GM06990 (cell line): Measurements from ENCODE around the gene CDC42EP3.

Source experiments
- DNase-seq: peaks from one replicate; pipeline ENCODE4 v3.0.0-alpha.2; 2011; ENCODE audit not compliant: insufficient read length; ENCODE audit errors: extremely low read depth
- H3K27me3 ChIP-seq: replicated peaks from 2 replicates; pipeline ENCODE4 v1.6.0; 2011; ENCODE audit warnings: low read length; ENCODE audit not compliant: control insufficient read depth, insufficient read depth
- H3K36me3 ChIP-seq: 2 replicates; pipeline ENCODE4 v1.5.1; 2011; ENCODE audit warnings: low read length; ENCODE audit not compliant: control insufficient read depth, insufficient read depth
- H3K4me3 ChIP-seq: replicated peaks from 2 replicates; pipeline ENCODE4 v1.5.1; 2011; ENCODE audit warnings: low read depth, mild to moderate bottlenecking, control low read depth, low read length
- CTCF ChIP-seq: IDR thresholded peaks from 2 replicates; pipeline ENCODE4 v1.5.1; 2011; ENCODE audit warnings: low read length, control low read depth, mild to moderate bottlenecking, inconsistent platforms; ENCODE audit not compliant: insufficient read depth, poor library complexity, severe bottlenecking

CDC42EP3 gene

DNA sequence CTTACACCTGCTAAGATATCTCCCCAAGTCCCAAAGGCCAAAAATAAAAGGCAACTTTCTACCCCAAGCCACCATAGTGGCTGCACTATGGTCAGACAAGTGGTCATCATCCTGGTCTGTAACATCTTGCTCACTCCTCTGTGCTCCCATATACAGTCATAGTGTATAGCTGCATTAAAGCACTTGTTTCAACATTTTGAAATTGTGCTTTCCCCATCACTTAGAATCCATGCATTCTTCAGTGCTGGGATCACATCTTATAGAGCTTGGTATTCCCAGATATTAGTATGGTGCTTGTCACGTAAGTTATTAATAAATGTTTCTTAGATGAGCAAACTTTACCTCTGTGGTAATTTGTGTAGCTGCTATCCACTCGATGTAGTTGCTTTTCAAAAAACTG is 40.4 kb upstream of the CDC42EP3 start:
- H3K4me3 ChIP-seq, result no peak overlapping the region
- no peak for DNase-seq
- no peaks in the 10 kb centered on the region for H3K27me3 ChIP-seq
- no peaks in the 10 kb centered on the region for H3K36me3 ChIP-seq
- TF ChIP-seq CTCF, result no peak

GRCh38 chr2:37711308-37711731 is 39.9 kb upstream of the CDC42EP3 start:
- no peak overlapping the region for H3K4me3 ChIP-seq
- H3K27me3 ChIP-seq, result no peaks in the 10 kb centered on the region
- no peaks in the 10 kb centered on the region for H3K36me3 ChIP-seq
- peak; percentile 13 for DNase-seq
- TF ChIP-seq CTCF, result no peak

GRCh38 chr2:37709111-37709510 is 37.7 kb upstream of the CDC42EP3 start:
- DNase-seq, result no peak
- Histone ChIP-seq H3K27me3 (no peaks in the 10 kb centered on the region), H3K36me3 (no peaks in the 10 kb centered on the region), H3K4me3 (no peak overlapping the region)
- no peak for TF ChIP-seq CTCF

GRCh38 chr2:37708146-37708545 is 36.7 kb upstream of the CDC42EP3 start:
- no peak for DNase-seq
- Histone ChIP-seq H3K36me3 (no peaks in the 10 kb centered on the region), H3K27me3 (no peaks in the 10 kb centered on the region), H3K4me3 (no peak overlapping the region)
- no peak for TF ChIP-seq CTCF

DNA sequence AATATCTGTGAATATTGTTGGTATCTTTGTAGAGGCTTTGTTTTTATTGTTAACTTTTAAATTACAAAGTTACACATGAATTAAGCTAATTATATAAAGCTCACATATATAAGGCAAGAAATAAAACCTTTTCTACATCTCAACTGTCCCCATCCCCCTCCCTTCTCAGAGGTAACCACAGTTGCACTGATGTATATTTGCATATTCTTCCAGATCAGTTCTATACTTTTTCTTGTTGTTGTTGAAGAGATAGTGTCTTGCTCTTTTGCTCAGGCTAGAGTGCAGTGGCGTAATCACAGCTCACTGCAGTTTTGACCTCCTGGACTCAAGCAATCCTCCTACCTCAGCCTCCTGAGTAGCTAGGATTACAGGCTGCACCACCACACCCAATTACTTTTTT is 36.0 kb upstream of the CDC42EP3 start:
- no peaks in the 10 kb centered on the region for H3K27me3 ChIP-seq
- TF ChIP-seq CTCF, result no peak
- H3K4me3 ChIP-seq, result no peak overlapping the region
- no peak for DNase-seq
- H3K36me3 ChIP-seq, result no peaks in the 10 kb centered on the region
